ENCODE measurements around the gene ODAD4.

The ODAD4 gene

GRCh38 chr17:41967141-41967920, 36.9 kb downstream of the ODAD4 start:
- FAIRE-seq = peak; percentile 70

GRCh38 chr17:41967921-41968578, 37.6 kb downstream of the ODAD4 start:
- no peak for DNase-seq (ENCODE audit: insufficient read length)
- TF ChIP-seq TAF1 (IDR thresholded peaks at IDR 0.05; ENCODE audit: borderline replicate concordance, low read depth, low read length) (no peak), POLR2A (IDR thresholded peaks at IDR 0.05; ENCODE audit: low read depth, low read length) (no peak; the same call in 1 of the 2 replicates), POLR2AphosphoS5 (IDR thresholded peaks at IDR 0.05; ENCODE audit: low read depth, low read length) (no peak)
- no peak for FAIRE-seq

More at GRCh38 chr17:41967141-41967920, 36.9 kb downstream of the ODAD4 start:
- TF ChIP-seq TAF1 (IDR thresholded peaks at IDR 0.05; ENCODE audit: borderline replicate concordance, low read depth, low read length) = no peak
- TF ChIP-seq POLR2AphosphoS5 (IDR thresholded peaks at IDR 0.05; ENCODE audit: low read depth, low read length) = peak; percentile 16
- peak; percentile 50 for DNase-seq (ENCODE audit: insufficient read length)

- FAIRE-seq (no peak), DNase-seq (ENCODE audit: insufficient read length) (no peak)
- TF ChIP-seq POLR2A (IDR thresholded peaks at IDR 0.05; ENCODE audit: low read depth, low read length) = no peak
- TF ChIP-seq TAF1 (IDR thresholded peaks at IDR 0.05; ENCODE audit: borderline replicate concordance, low read depth, low read length) = no peak
- no peak for TF ChIP-seq POLR2AphosphoS5 (IDR thresholded peaks at IDR 0.05; ENCODE audit: low read depth, low read length)
These were observed 38.3 kb downstream of the ODAD4 start for GRCh38 chr17:41968676-41969075.

- DNase-seq (ENCODE audit: insufficient read length) = no peak
- no peak for FAIRE-seq
- peak; percentile 54; the same call in 1 of the 2 replicates for TF ChIP-seq POLR2AphosphoS5 (IDR thresholded peaks at IDR 0.05; ENCODE audit: low read depth, low read length)
- TF ChIP-seq TAF1 (IDR thresholded peaks at IDR 0.05; ENCODE audit: borderline replicate concordance, low read depth, low read length) = no peak
- no peak; the same call in none of the 2 replicates for TF ChIP-seq POLR2A (IDR thresholded peaks at IDR 0.05; ENCODE audit: low read depth, low read length)
These were observed 40.5 kb downstream of the ODAD4 start for GRCh38 chr17:41970901-41971331.

GRCh38 chr17:41971721-41972523, 41.5 kb downstream of the ODAD4 start:
- no peak for DNase-seq (ENCODE audit: insufficient read length)
- TF ChIP-seq TAF1 (IDR thresholded peaks at IDR 0.05; ENCODE audit: borderline replicate concordance, low read depth, low read length) (no peak), POLR2AphosphoS5 (IDR thresholded peaks at IDR 0.05; ENCODE audit: low read depth, low read length) (no peak), POLR2A (IDR thresholded peaks at IDR 0.05; ENCODE audit: low read depth, low read length) (no peak)
- FAIRE-seq = no peak

- no peak for DNase-seq (ENCODE audit: insufficient read length)
- peak; percentile 71 for FAIRE-seq
These were observed 42.4 kb downstream of the ODAD4 start for GRCh38 chr17:41972571-41973407.

GRCh38 chr17:41973408-41973811, 43.0 kb downstream of the ODAD4 start:
- DNase-seq (ENCODE audit: insufficient read length) (no peak), FAIRE-seq (no peak)
- TF ChIP-seq POLR2A (IDR thresholded peaks at IDR 0.05; ENCODE audit: low read depth, low read length) (no peak), POLR2AphosphoS5 (IDR thresholded peaks at IDR 0.05; ENCODE audit: low read depth, low read length) (no peak), TAF1 (IDR thresholded peaks at IDR 0.05; ENCODE audit: borderline replicate concordance, low read depth, low read length) (no peak)

More at GRCh38 chr17:41972571-41973407, 42.4 kb downstream of the ODAD4 start:
- TF ChIP-seq TAF1 (IDR thresholded peaks at IDR 0.05; ENCODE audit: borderline replicate concordance, low read depth, low read length) (no peak), POLR2A (IDR thresholded peaks at IDR 0.05; ENCODE audit: low read depth, low read length) (no peak; the same call in 1 of the 2 replicates), POLR2AphosphoS5 (IDR thresholded peaks at IDR 0.05; ENCODE audit: low read depth, low read length) (peak; percentile 43; the same call in 1 of the 2 replicates)

- TF ChIP-seq POLR2AphosphoS5 (IDR thresholded peaks at IDR 0.05; ENCODE audit: low read depth, low read length) (no peak), TAF1 (IDR thresholded peaks at IDR 0.05; ENCODE audit: borderline replicate concordance, low read depth, low read length) (no peak), POLR2A (IDR thresholded peaks at IDR 0.05; ENCODE audit: low read depth, low read length) (no peak)
- DNase-seq (ENCODE audit: insufficient read length) (no peak), FAIRE-seq (no peak)
These were observed 43.6 kb downstream of the ODAD4 start for GRCh38 chr17:41974031-41974430.

GRCh38 chr17:41974658-41975057, 44.2 kb downstream of the ODAD4 start:
- no peak for DNase-seq (ENCODE audit: insufficient read length)
- TF ChIP-seq POLR2AphosphoS5 (IDR thresholded peaks at IDR 0.05; ENCODE audit: low read depth, low read length) (no peak), TAF1 (IDR thresholded peaks at IDR 0.05; ENCODE audit: borderline replicate concordance, low read depth, low read length) (no peak), POLR2A (IDR thresholded peaks at IDR 0.05; ENCODE audit: low read depth, low read length) (no peak)
- no peak for FAIRE-seq

All from GM12892 (cell line).